ENCODE results near the gene NDUFAF8. TPM values are rescaled to one million over a fixed set of nuclear protein-coding genes. Genes with fewer than 3 reads are reported as not detected.

The NDUFAF8 gene
- total RNA-seq, 1 experiment from 2014 or later = 102 TPM

GRCh38 chr17:81229666-81229920 lies 9.5 kb upstream of the NDUFAF8 start:
- no peaks in the 10 kb centered on the region for H3K27me3 ChIP-seq (ENCODE audit: insufficient read depth, low read length)
- RAD21 ChIA-PET (ENCODE audit: low non-redundant PET in 1 of 2, low total read pairs in 2 of 2, uncharacterized antibody in 2 of 2, unreplicated experiment in 2 of 2) = no interaction called here
- POLR2A ChIA-PET = no interaction called here
- ATAC-seq (no peak), DNase-seq (ENCODE audit: low read depth, low spot score) (no peak)
- no peak overlapping the region for H3K4me2 ChIP-seq (ENCODE audit: low read length)
- no peaks in the 10 kb centered on the region for H3K9me2 ChIP-seq (ENCODE audit: insufficient read depth)
- H3K9ac ChIP-seq (ENCODE audit: low read length) = no peak overlapping the region
- BruUV-seq (replicated peaks) = no TSS peak
- CTCF ChIA-PET = no interaction called here
- intact Hi-C loops (cut with micrococcal nuclease) = loop anchor here (10.0 kb wide), 1 partner anchor 245 kb away; no protein-coding TSS in a partner anchor
- no peak overlapping the region for H2AFZ ChIP-seq (ENCODE audit: low read depth, low read length, poor library complexity, severe bottlenecking)
- H3K27ac ChIP-seq (ENCODE audit: low read depth, low read length) = no peak overlapping the region
- H3K4me1 ChIP-seq (ENCODE audit: control insufficient read depth in 1 of 2, insufficient read depth in 2 of 2, low read length in 2 of 2) = no peaks in the 10 kb centered on the region
- H3K4me3 ChIP-seq (replicated peaks in 1 of 2; ENCODE audit: low read depth in 1 of 2, low read length in 2 of 2) = no peak overlapping the region
- H4K20me1 ChIP-seq (ENCODE audit: insufficient read depth) = no peaks in the 10 kb centered on the region
- no peak for TF ChIP-seq SP1 (IDR thresholded peaks at IDR 0.05; ENCODE audit: low read depth)
- TF ChIP-seq POLR2A (IDR thresholded peaks at IDR 0.05; ENCODE audit: borderline replicate concordance, extremely low read depth, insufficient read depth, insufficient read length) = no peak
- no peak for TF ChIP-seq ATF3 (IDR thresholded peaks at IDR 0.05)
- TF ChIP-seq YY1 (IDR thresholded peaks at IDR 0.05; ENCODE audit: extremely low read depth, insufficient replicate concordance, low read depth, low read length) = no peak
- 0 out of 4 replicates have a peak, but pooled peaks cover 0 to 4% of the 10 kb centered on the region in 2 experiments for H3K9me3 ChIP-seq (ENCODE audit: control insufficient read depth in 1 of 2, insufficient read depth in 1 of 2, low read depth in 1 of 2, low read length in 2 of 2)
- H3K79me2 ChIP-seq (ENCODE audit: insufficient read depth, low read length) = no peaks in the 10 kb centered on the region
- H3K36me3 ChIP-seq (ENCODE audit: control insufficient read depth in 1 of 2, insufficient read depth in 2 of 2, low read length in 2 of 2) = peaks cover 5 to 7% of the 10 kb centered on the region in 2 experiments; a peak in 1 of 4 replicates

DNA sequence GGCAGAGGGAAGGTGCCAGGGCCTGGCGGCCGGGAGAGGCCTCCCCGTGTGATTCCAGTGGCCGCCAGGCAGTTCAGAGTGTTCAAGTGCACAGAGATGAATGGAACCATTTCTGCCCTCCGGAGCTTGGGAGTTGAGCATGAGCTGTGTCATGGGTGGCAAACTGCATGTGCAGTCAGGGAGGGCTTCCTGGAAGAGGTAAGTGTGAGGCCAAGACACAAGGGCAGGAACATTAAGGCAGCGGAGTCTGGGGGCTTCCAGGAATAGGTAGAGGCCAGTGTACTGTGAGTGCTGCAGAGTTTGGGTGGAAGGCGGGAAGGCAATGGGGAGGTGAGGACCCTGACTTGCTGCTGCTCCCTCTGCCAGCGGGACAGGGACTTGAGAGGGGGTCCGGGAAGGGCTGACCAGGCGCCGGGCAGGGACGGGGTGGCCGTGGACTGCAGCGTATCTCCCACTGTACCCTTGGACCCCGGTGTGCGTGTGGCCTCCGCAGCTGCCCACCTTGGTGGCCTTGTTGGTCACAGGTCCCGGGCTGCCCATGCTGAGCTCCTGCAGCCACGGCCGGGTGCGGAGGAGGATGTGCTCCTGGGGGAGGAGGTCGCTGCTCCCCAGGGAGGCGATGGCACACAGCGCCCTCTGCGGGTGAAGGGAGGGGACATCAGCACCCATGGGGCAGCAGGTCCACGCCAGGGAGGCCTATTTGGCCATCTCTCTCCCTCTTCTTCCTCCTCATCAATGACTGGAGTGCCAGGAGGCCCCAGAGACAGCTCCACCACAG lies 8.9 kb upstream of the NDUFAF8 start:
- POLR2A ChIA-PET = no interaction called here
- DNase-seq (ENCODE audit: low read depth, low spot score) = no peak
- Histone ChIP-seq H3K4me2 (ENCODE audit: low read length) (no peak overlapping the region), H3K36me3 (ENCODE audit: control insufficient read depth in 1 of 2, insufficient read depth in 2 of 2, low read length in 2 of 2) (peaks cover 5 to 7% of the 10 kb centered on the region in 2 experiments; a peak in 1 of 4 replicates), H4K20me1 (ENCODE audit: insufficient read depth) (no peaks in the 10 kb centered on the region), H3K9ac (ENCODE audit: low read length) (no peak overlapping the region), H3K9me3 (ENCODE audit: control insufficient read depth in 1 of 2, insufficient read depth in 1 of 2, low read depth in 1 of 2, low read length in 2 of 2) (0 out of 4 replicates have a peak, but pooled peaks cover 0 to 3% of the 10 kb centered on the region in 2 experiments), H3K27me3 (ENCODE audit: insufficient read depth, low read length) (no peaks in the 10 kb centered on the region), H3K4me3 (replicated peaks in 1 of 2; ENCODE audit: low read depth in 1 of 2, low read length in 2 of 2) (no peak overlapping the region), H3K27ac (ENCODE audit: low read depth, low read length) (no peak overlapping the region), H3K4me1 (ENCODE audit: control insufficient read depth in 1 of 2, insufficient read depth in 2 of 2, low read length in 2 of 2) (no peaks in the 10 kb centered on the region), H2AFZ (ENCODE audit: low read depth, low read length, poor library complexity, severe bottlenecking) (no peak overlapping the region), H3K9me2 (ENCODE audit: insufficient read depth) (no peaks in the 10 kb centered on the region), H3K79me2 (ENCODE audit: insufficient read depth, low read length) (no peaks in the 10 kb centered on the region; the same call in 1 of the 2 replicates)
- intact Hi-C loops (cut with micrococcal nuclease) = loop anchor here (1.0 kb wide), 1 partner anchor 88 kb away; no protein-coding TSS in a partner anchor
- CTCF ChIA-PET = no interaction called here
- RAD21 ChIA-PET (ENCODE audit: low non-redundant PET in 1 of 2, low total read pairs in 2 of 2, uncharacterized antibody in 2 of 2, unreplicated experiment in 2 of 2) = no interaction called here
- ATAC-seq = peak; percentile 85
- BruUV-seq (replicated peaks) = no TSS peak
- TF ChIP-seq EZH2 (IDR thresholded peaks at IDR 0.05) (no peak), ZFX (IDR thresholded peaks at IDR 0.05) (no peak), ELF1 (IDR thresholded peaks at IDR 0.05; ENCODE audit: borderline replicate concordance, low read depth) (no peak), TCF7L2 (IDR thresholded peaks at IDR 0.05; ENCODE audit: borderline replicate concordance, extremely low read depth, insufficient read depth, insufficient read length) (no peak)
- TF ChIP-seq, protein P1, sequence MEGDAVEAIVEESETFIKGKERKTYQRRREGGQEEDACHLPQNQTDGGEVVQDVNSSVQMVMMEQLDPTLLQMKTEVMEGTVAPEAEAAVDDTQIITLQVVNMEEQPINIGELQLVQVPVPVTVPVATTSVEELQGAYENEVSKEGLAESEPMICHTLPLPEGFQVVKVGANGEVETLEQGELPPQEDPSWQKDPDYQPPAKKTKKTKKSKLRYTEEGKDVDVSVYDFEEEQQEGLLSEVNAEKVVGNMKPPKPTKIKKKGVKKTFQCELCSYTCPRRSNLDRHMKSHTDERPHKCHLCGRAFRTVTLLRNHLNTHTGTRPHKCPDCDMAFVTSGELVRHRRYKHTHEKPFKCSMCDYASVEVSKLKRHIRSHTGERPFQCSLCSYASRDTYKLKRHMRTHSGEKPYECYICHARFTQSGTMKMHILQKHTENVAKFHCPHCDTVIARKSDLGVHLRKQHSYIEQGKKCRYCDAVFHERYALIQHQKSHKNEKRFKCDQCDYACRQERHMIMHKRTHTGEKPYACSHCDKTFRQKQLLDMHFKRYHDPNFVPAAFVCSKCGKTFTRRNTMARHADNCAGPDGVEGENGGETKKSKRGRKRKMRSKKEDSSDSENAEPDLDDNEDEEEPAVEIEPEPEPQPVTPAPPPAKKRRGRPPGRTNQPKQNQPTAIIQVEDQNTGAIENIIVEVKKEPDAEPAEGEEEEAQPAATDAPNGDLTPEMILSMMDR (IDR thresholded peaks at IDR 0.05 in 2 of 3, conservative IDR thresholded peaks at IDR 0.05 in 1 of 3; ENCODE audit: borderline replicate concordance in 1 of 3, insufficient read depth in 1 of 3, low read depth in 2 of 3, low read length in 2 of 3) = peak in 2 of 3 experiments; percentile 85 to 87; a peak in 5 of 6 replicates

Data from HCT116 (cell line).